Fibroblast of pulmonary artery (primary cell): ENCODE results near the gene FMN1.

ENCODE experiments used
- DNase-seq: peaks from one replicate; pipeline ENCODE4 v3.0.0-alpha.2; 2010; ENCODE audit warnings: low read depth
- H3K4me3 ChIP-seq: replicated peaks from 2 replicates; pipeline ENCODE4 v1.5.1; 2011; ENCODE audit warnings: low read depth, mild to moderate bottlenecking, control low read depth, low read length, moderate library complexity
- CTCF ChIP-seq: IDR thresholded peaks from 2 replicates; pipeline ENCODE4 v1.5.1; 2011; ENCODE audit warnings: mild to moderate bottlenecking, control low read depth, low read length, inconsistent platforms; ENCODE audit errors: missing control alignments

Gene FMN1

DNA sequence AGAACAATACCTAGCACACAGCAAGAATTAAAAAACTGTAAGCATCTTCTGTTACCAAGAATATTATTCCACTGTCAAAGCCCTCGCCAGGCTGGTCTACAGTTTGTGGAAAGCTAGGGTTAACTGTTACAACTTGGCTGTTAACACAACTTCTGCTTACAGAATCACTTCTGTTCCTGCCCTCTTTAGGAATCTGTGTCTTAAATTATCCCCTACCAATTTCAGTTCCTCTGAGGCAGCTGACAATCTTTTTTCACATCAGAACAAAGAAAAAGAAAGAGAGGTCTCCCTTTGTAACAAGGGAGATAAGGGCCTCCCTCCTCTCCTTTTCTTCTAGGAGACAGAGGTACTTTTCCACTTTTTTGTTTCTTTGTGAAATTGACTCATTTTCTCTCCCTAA lies 188.9 kb downstream of the FMN1 start:
- no peak overlapping the region for H3K4me3 ChIP-seq
- no peak for DNase-seq
- TF ChIP-seq CTCF = no peak

- no peak for TF ChIP-seq CTCF
- H3K4me3 ChIP-seq = no peak overlapping the region
- DNase-seq = no peak
Measured at GRCh38 chr15:33001926-33002325, 192.6 kb downstream of the FMN1 start.

DNA sequence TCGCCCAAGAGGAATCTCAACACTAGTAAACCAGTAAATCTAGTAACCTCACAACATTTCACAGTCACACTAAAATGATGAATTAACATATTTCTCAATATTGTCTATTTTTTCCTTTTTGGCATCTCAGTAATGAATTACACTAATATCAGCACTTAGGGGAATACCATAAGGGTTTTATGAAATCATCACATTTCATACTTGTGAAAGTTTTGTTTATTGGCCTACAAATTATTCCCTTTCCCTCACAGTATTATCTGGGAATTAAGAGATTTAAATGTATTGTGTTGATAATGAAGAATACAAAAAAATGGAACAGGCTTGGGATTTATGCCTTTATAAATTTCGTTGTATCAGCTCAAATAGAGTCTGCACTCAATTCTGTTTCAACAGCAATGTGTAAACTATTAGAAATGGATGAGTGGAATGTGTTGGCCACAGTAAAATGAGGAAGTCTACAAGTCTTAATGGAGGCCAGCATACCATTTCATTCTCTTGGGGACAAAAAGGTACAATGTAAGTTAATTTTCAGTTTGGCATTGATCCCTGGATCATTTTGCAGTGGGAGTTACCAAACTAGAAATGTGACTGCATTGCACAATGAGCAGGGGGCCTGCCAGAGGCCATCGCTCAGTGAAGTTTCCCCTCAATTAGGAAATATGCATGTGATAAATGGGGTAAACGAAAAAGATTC lies 195.4 kb downstream of the FMN1 start:
- no peak overlapping the region for H3K4me3 ChIP-seq
- no peak for DNase-seq
- TF ChIP-seq CTCF = no peak

GRCh38 chr15:32998182-32998581 lies 196.3 kb downstream of the FMN1 start:
- DNase-seq = no peak
- TF ChIP-seq CTCF = no peak
- no peak overlapping the region for H3K4me3 ChIP-seq

- TF ChIP-seq CTCF = peak; percentile 65
- H3K4me3 ChIP-seq = no peak overlapping the region
- peak; percentile 79 for DNase-seq
Measured at GRCh38 chr15:32994810-32995424, 199.6 kb downstream of the FMN1 start.

GRCh38 chr15:32993285-32993684 lies 201.2 kb downstream of the FMN1 start:
- DNase-seq = peak; percentile 31
- peak; percentile 49 for TF ChIP-seq CTCF
- H3K4me3 ChIP-seq = no peak overlapping the region
